Rectal smooth muscle tissue (tissue), 1 donor: ENCODE measurements around the gene FTO.

Experiments
- H3K27ac ChIP-seq: one replicate; pipeline ENCODE4 v1.7.0; 2013; ENCODE audit warnings: low read depth, low read length, inconsistent platforms
- H3K27me3 ChIP-seq: one replicate; pipeline ENCODE4 v1.7.0; 2013; ENCODE audit warnings: low read length; ENCODE audit not compliant: control insufficient read depth, insufficient read depth
- H3K36me3 ChIP-seq: one replicate; pipeline ENCODE4 v1.7.0; 2013; ENCODE audit warnings: low read length; ENCODE audit not compliant: control insufficient read depth, insufficient read depth
- H3K4me1 ChIP-seq: one replicate; pipeline ENCODE4 v1.7.0; 2013; ENCODE audit warnings: low read length; ENCODE audit not compliant: control insufficient read depth, insufficient read depth
- H3K4me3 ChIP-seq: one replicate; pipeline ENCODE4 v1.7.0; 2013; ENCODE audit warnings: low read length
- H3K9ac ChIP-seq: one replicate; pipeline ENCODE4 v1.7.0; 2013; ENCODE audit warnings: low read length

Gene FTO

GRCh38 chr16:53804467-53804866, 100.5 kb downstream of the FTO start:
- no peak overlapping the region for H3K27ac ChIP-seq
- H3K4me3 ChIP-seq = no peak overlapping the region
- no peaks in the 10 kb centered on the region for H3K4me1 ChIP-seq
- H3K9ac ChIP-seq = no peak overlapping the region
- H3K36me3 ChIP-seq = no peaks in the 10 kb centered on the region
- no peaks in the 10 kb centered on the region for H3K27me3 ChIP-seq

GRCh38 chr16:53805113-53805512, 101.2 kb downstream of the FTO start:
- Histone ChIP-seq H3K9ac (no peak overlapping the region), H3K36me3 (no peaks in the 10 kb centered on the region), H3K4me1 (no peaks in the 10 kb centered on the region), H3K27me3 (no peaks in the 10 kb centered on the region), H3K4me3 (no peak overlapping the region), H3K27ac (no peak overlapping the region)

- Histone ChIP-seq H3K27ac (no peak overlapping the region), H3K36me3 (no peaks in the 10 kb centered on the region), H3K4me3 (no peak overlapping the region), H3K9ac (no peak overlapping the region), H3K4me1 (no peaks in the 10 kb centered on the region), H3K27me3 (no peaks in the 10 kb centered on the region)
Measured at GRCh38 chr16:53805752-53806151, 101.8 kb downstream of the FTO start.

GRCh38 chr16:53809088-53809932, 105.4 kb downstream of the FTO start:
- no peak overlapping the region for H3K9ac ChIP-seq
- H3K36me3 ChIP-seq = peaks cover 4% of the 10 kb centered on the region
- H3K27me3 ChIP-seq = no peaks in the 10 kb centered on the region
- H3K4me3 ChIP-seq = no peak overlapping the region
- no peak overlapping the region for H3K27ac ChIP-seq
- H3K4me1 ChIP-seq = no peaks in the 10 kb centered on the region

- Histone ChIP-seq H3K27ac (no peak overlapping the region), H3K4me1 (peaks cover 5% of the 10 kb centered on the region), H3K4me3 (no peak overlapping the region), H3K9ac (no peak overlapping the region), H3K27me3 (no peaks in the 10 kb centered on the region), H3K36me3 (peaks cover 7% of the 10 kb centered on the region)
Measured at GRCh38 chr16:53812914-53813313, 109.0 kb downstream of the FTO start.

- H3K36me3 ChIP-seq = peaks cover 7% of the 10 kb centered on the region
- H3K4me1 ChIP-seq = peaks cover 5% of the 10 kb centered on the region
- no peak overlapping the region for H3K4me3 ChIP-seq
- no peaks in the 10 kb centered on the region for H3K27me3 ChIP-seq
- H3K9ac ChIP-seq = no peak overlapping the region
- no peak overlapping the region for H3K27ac ChIP-seq
Measured at GRCh38 chr16:53814801-53815200, 110.8 kb downstream of the FTO start.

GRCh38 chr16:53816211-53816836, 112.4 kb downstream of the FTO start:
- Histone ChIP-seq H3K27me3 (no peaks in the 10 kb centered on the region), H3K4me3 (no peak overlapping the region), H3K36me3 (peaks cover 7% of the 10 kb centered on the region), H3K9ac (no peak overlapping the region), H3K27ac (no peak overlapping the region), H3K4me1 (peaks cover 5% of the 10 kb centered on the region)

GRCh38 chr16:53817117-53817755, 113.3 kb downstream of the FTO start:
- no peaks in the 10 kb centered on the region for H3K27me3 ChIP-seq
- H3K9ac ChIP-seq = no peak overlapping the region
- H3K27ac ChIP-seq = no peak overlapping the region
- no peak overlapping the region for H3K4me3 ChIP-seq
- peaks cover 6% of the 10 kb centered on the region for H3K4me1 ChIP-seq
- H3K36me3 ChIP-seq = peaks cover 7% of the 10 kb centered on the region

GRCh38 chr16:53817812-53818550, 114.0 kb downstream of the FTO start:
- H3K9ac ChIP-seq = no peak overlapping the region
- H3K4me3 ChIP-seq = no peak overlapping the region
- no peaks in the 10 kb centered on the region for H3K27me3 ChIP-seq
- peaks cover 7% of the 10 kb centered on the region for H3K36me3 ChIP-seq
- H3K27ac ChIP-seq = no peak overlapping the region
- H3K4me1 ChIP-seq = peaks cover 6% of the 10 kb centered on the region

GRCh38 chr16:53821487-53821886, 117.5 kb downstream of the FTO start:
- H3K27me3 ChIP-seq = no peaks in the 10 kb centered on the region
- H3K27ac ChIP-seq = no peak overlapping the region
- no peak overlapping the region for H3K9ac ChIP-seq
- H3K4me3 ChIP-seq = no peak overlapping the region
- peaks cover 6% of the 10 kb centered on the region for H3K4me1 ChIP-seq
- no peaks in the 10 kb centered on the region for H3K36me3 ChIP-seq

- Histone ChIP-seq H3K4me3 (no peak overlapping the region), H3K4me1 (peaks cover 2% of the 10 kb centered on the region), H3K9ac (no peak overlapping the region), H3K27ac (no peak overlapping the region), H3K27me3 (no peaks in the 10 kb centered on the region), H3K36me3 (no peaks in the 10 kb centered on the region)
Measured at GRCh38 chr16:53821957-53822625, 118.1 kb downstream of the FTO start.
